Hair follicle dermal papilla cell (primary cell): ENCODE data around the gene COL16A1. TPM values are rescaled to one million over a fixed set of nuclear protein-coding genes. Genes with fewer than 3 reads are reported as not detected.

Experiments used
- total RNA-seq: library from RNA; depleted of rRNA; stranded (reverse); fragments of >200 nt; gene quantifications from 2 replicates; pipeline ENCODE4 v1.2.3, GENCODE V29; 2012

The COL16A1 gene
- 240 and 317 TPM in 2 replicates for total RNA-seq

GRCh38 chr1:31703431-31704270, at the start of gene COL16A1:
TSS of gene COL16A1 (minus strand) at chr1:31704017. CDS start at chr1:31702193, 1,824 bp downstream.

GRCh38 chr1:31644560-31645273, 59.1 kb downstream of the COL16A1 start, which contains the start of gene PEF1:
TSS of gene PEF1 (minus strand) at chr1:31644876. CDS start at chr1:31644864, 12 bp downstream.

GRCh38 chr1:31617218-31617915, 86.5 kb downstream of the COL16A1 start, which contains the start of gene HCRTR1:
TSS of gene HCRTR1 (plus strand) at chr1:31617689. CDS start at chr1:31619193, 1,504 bp downstream.

Other genes with a start within 250 kb of the COL16A1 start
- gene TINAGL1, start 127.5 kb downstream of the COL16A1 start, total RNA-seq, result 1.6 and 3.2 TPM in 2 replicates
- not detected in 2 replicates for gene HCRTR1, start 86.3 kb downstream of the COL16A1 start, total RNA-seq
- gene PEF1, start 59.1 kb downstream of the COL16A1 start, total RNA-seq, result 85.5 and 94.8 TPM in 2 replicates
- gene ADGRB2, start 60.3 kb upstream of the COL16A1 start, total RNA-seq, result 4.6 and 6.2 TPM in 2 replicates
- gene SPOCD1, start 112.0 kb upstream of the COL16A1 start, total RNA-seq, result 49.1 and 51.1 TPM in 2 replicates
- 307 and 372 TPM in 2 replicates for gene PTP4A2, start 234.4 kb upstream of the COL16A1 start, total RNA-seq